Activated CD4-positive, alpha-beta T cell treated with anti-CD3 and anti-CD28 coated beads for 36 hours (primary cell): ENCODE data around the gene FNBP1L. TPM values are rescaled to one million over a fixed set of nuclear protein-coding genes. Genes with fewer than 3 reads are reported as not detected.

ENCODE experiments used
- ATAC-seq: fragments of 200-7000 bp; cut with Tn5 transposase; one replicate; pipeline ENCODE4 v1.10.0; 2021; ENCODE audit warnings: mild to moderate bottlenecking, moderate library complexity
- CTCF ChIA-PET: fragments of 350-600 bp; sonication (Branson Sonifier 250); formaldehyde crosslinking; loops from one replicate; lab custom pipeline; 2021; ENCODE audit warnings: antibody characterized with exemption; lab: Charles Lee
- POLR2A ChIA-PET: fragments of 350-600 bp; sonication (Branson Sonifier 250); formaldehyde crosslinking; loops from one replicate; lab custom pipeline; 2021; ENCODE audit warnings: antibody characterized with exemption, inconsistent platforms; lab: Charles Lee
- DNase-seq: peaks from one replicate; pipeline ENCODE4 v3.0.0-alpha.2; 2020
- H3K27ac Mint-ChIP-seq: one replicate; pipeline ENCODE4 v1.8.0; 2021; ENCODE audit warnings: mixed read lengths
- H3K27me3 Mint-ChIP-seq: one replicate; pipeline ENCODE4 v1.8.0; 2021; ENCODE audit warnings: mixed read lengths
- H3K36me3 Mint-ChIP-seq: one replicate; pipeline ENCODE4 v1.8.0; 2021; ENCODE audit warnings: low read depth, mixed read lengths
- H3K4me1 Mint-ChIP-seq: one replicate; pipeline ENCODE4 v1.8.0; 2021; ENCODE audit warnings: mixed read lengths
- H3K4me3 Mint-ChIP-seq: one replicate; pipeline ENCODE4 v1.8.0; 2021; ENCODE audit warnings: mild to moderate bottlenecking, moderate library complexity, mixed read lengths
- H3K9me3 Mint-ChIP-seq: one replicate; pipeline ENCODE4 v1.8.0; 2021; ENCODE audit warnings: low read depth, mixed read lengths
- intact Hi-C, 2 experiments: fragments of 100-400 bp; cut with DNase I in 1 of 2; cut with micrococcal nuclease in 1 of 2; formaldehyde crosslinking; loops; one replicate each; pipeline versions ENCODE4 v1.14.2 to v1.15.1; 2022 to 2024; cut with DNase I, micrococcal nuclease
- total RNA-seq, 2 experiments: library from RNA; stranded (reverse); gene quantifications; one replicate each; pipeline ENCODE4 v1.2.3, GENCODE V29; 2021

The FNBP1L gene
- total RNA-seq, 2 experiments from 2014 or later, result 1.2 to 1.4 TPM

DNA sequence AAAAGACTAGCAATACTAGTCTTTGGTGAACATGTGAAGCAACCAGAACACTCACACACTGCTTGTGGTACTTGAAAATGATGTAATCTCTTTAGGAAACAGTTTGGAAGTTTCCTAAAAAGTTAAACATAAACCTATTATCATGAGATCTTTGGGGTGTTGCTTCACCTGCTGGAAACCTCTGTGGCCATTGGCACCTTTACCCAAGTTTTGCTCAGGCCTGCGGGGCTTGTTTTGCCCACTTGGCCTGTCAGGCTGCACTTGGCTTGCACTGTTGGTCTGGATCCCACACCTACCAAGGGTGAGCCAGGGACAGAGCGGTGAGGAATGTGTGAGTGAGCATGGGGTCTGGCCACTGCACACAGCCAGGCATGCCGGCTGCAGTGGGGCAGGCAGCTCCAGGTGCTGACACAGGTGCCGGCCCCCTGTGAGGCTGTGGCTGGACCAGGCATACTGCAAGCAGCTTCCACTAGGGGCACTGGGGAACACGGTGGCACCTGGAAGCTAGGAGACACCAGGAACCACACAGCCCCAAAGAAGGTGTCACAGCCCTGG lies 14.4 kb upstream of the FNBP1L start:
- Mint-ChIP-seq H3K4me1 (no peaks in the 10 kb centered on the region), H3K27ac (no peak overlapping the region), H3K36me3 (no peaks in the 10 kb centered on the region), H3K9me3 (no peaks in the 10 kb centered on the region), H3K27me3 (peaks cover 2% of the 10 kb centered on the region), H3K4me3 (no peak overlapping the region)
- ATAC-seq (no peak), DNase-seq (peak; percentile 39)
- intact Hi-C loops, result no loop called here
- ChIA-PET POLR2A (no interaction called here), CTCF (interaction anchor here (0.7 to 1.7 kb wide), 5 partner anchors 9 to 413 kb away, joined by 3 to 9 read pairs (median 3); no protein-coding TSS in a partner anchor)

DNA sequence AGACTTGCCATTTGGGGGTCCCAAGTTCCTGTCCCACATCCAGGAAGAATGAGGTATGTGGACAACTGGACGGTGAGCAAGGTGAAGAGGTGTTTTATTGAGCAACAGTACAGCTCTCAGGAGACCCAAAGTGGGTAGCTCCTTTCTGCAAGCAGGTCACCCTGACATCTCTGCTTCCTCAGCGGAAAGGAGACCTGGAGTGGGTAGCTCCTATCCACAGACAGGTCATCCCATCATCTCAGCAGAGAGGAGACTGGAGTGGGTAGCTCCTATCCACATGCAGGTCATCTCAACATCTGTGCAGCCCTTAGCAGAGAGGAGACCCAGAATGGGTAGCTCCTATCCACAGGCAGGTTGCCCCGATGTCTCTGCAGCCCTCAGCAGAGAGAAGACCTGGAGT lies 13.8 kb upstream of the FNBP1L start:
- ChIA-PET CTCF (interaction anchor here (0.6 to 1.7 kb wide), 6 partner anchors 9 to 412 kb away, joined by 3 to 9 read pairs (median 3); no protein-coding TSS in a partner anchor), POLR2A (no interaction called here)

GRCh38 chr1:93434987-93435386 lies 12.9 kb upstream of the FNBP1L start:
- ATAC-seq (no peak), DNase-seq (no peak)
- no peaks in the 10 kb centered on the region for H3K36me3 Mint-ChIP-seq
- H3K27ac Mint-ChIP-seq, result no peak overlapping the region
- no peaks in the 10 kb centered on the region for H3K4me1 Mint-ChIP-seq
- ChIA-PET CTCF (interaction anchor here (0.6 to 1.7 kb wide), 2 partner anchors 95 to 411 kb away, joined by 3 to 7 read pairs; no protein-coding TSS in a partner anchor), POLR2A (no interaction called here)
- intact Hi-C loops, result loop anchor here in 1 of 2 experiments (5.0 kb wide), 2 partner anchors 133 to 182 kb away; no protein-coding TSS in a partner anchor
- no peak overlapping the region for H3K4me3 Mint-ChIP-seq
- peaks cover 2% of the 10 kb centered on the region for H3K27me3 Mint-ChIP-seq
- H3K9me3 Mint-ChIP-seq, result no peaks in the 10 kb centered on the region

More for the DNA sequence above, 13.8 kb upstream of the FNBP1L start:
- no peak for DNase-seq
- no peak for ATAC-seq
- Mint-ChIP-seq H3K27ac (no peak overlapping the region), H3K36me3 (no peaks in the 10 kb centered on the region), H3K4me1 (no peaks in the 10 kb centered on the region), H3K4me3 (no peak overlapping the region), H3K9me3 (no peaks in the 10 kb centered on the region), H3K27me3 (peaks cover 2% of the 10 kb centered on the region)
- intact Hi-C loops, result no loop called here

DNA sequence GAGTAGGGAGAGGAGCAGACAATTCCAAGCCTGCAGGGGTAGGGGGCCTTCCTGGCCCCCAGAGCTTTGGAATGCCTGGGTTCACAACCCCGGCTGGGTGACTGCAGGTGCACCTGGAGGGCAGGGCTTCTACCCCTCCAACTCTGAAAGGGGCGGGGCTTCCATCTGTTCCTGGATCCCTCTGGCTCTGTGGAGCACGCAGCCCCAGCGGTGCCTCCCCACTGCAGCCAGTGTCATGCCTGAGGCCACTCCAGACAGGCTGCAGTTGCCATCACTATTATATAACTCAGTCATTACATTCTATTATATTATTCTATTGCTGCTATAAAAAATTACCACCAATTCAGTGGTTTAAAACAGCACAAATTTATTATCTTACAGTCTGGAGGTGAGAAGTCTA lies 12.5 kb upstream of the FNBP1L start:
- no peak overlapping the region for H3K4me3 Mint-ChIP-seq
- H3K27ac Mint-ChIP-seq, result no peak overlapping the region
- ChIA-PET POLR2A (no interaction called here), CTCF (interaction anchor here (0.6 to 1.3 kb wide), 2 partner anchors 94 to 134 kb away, joined by 3 read pairs; no protein-coding TSS in a partner anchor)
- H3K36me3 Mint-ChIP-seq, result no peaks in the 10 kb centered on the region
- ATAC-seq (no peak), DNase-seq (no peak)
- H3K9me3 Mint-ChIP-seq, result no peaks in the 10 kb centered on the region
- peaks cover 2% of the 10 kb centered on the region for H3K27me3 Mint-ChIP-seq
- intact Hi-C loops, result loop anchor here in 1 of 2 experiments (5.0 kb wide), 2 partner anchors 133 to 182 kb away; no protein-coding TSS in a partner anchor
- H3K4me1 Mint-ChIP-seq, result no peaks in the 10 kb centered on the region

GRCh38 chr1:93436496-93436895 lies 11.4 kb upstream of the FNBP1L start:
- ChIA-PET POLR2A (no interaction called here), CTCF (interaction anchor here (0.6 to 2.2 kb wide), 11 partner anchors 10 to 435 kb away, joined by 3 to 13 read pairs (median 3); no protein-coding TSS in a partner anchor)
- Mint-ChIP-seq H3K27me3 (peaks cover 2% of the 10 kb centered on the region), H3K36me3 (no peaks in the 10 kb centered on the region), H3K9me3 (no peaks in the 10 kb centered on the region), H3K27ac (no peak overlapping the region), H3K4me3 (no peak overlapping the region), H3K4me1 (no peaks in the 10 kb centered on the region)
- intact Hi-C loops, result loop anchor here in 1 of 2 experiments (5.0 kb wide), 2 partner anchors 134 to 181 kb away; no protein-coding TSS in a partner anchor
- ATAC-seq (no peak), DNase-seq (no peak)

GRCh38 chr1:93437976-93438605 lies 9.8 kb upstream of the FNBP1L start:
- CTCF ChIA-PET, result interaction anchor here (0.6 to 2.2 kb wide), 6 partner anchors 8 to 404 kb away, joined by 3 to 13 read pairs (median 4); no protein-coding TSS in a partner anchor
- POLR2A ChIA-PET, result no interaction called here
- Mint-ChIP-seq H3K36me3 (no peaks in the 10 kb centered on the region), H3K4me3 (no peak overlapping the region), H3K27me3 (peaks cover 2% of the 10 kb centered on the region), H3K4me1 (no peaks in the 10 kb centered on the region), H3K9me3 (no peaks in the 10 kb centered on the region), H3K27ac (no peak overlapping the region)
- intact Hi-C loops, result loop anchor here (1.0 to 5.0 kb wide), 7 partner anchors 136 to 407 kb away; no protein-coding TSS in a partner anchor
- ATAC-seq (no peak), DNase-seq (no peak)

DNA sequence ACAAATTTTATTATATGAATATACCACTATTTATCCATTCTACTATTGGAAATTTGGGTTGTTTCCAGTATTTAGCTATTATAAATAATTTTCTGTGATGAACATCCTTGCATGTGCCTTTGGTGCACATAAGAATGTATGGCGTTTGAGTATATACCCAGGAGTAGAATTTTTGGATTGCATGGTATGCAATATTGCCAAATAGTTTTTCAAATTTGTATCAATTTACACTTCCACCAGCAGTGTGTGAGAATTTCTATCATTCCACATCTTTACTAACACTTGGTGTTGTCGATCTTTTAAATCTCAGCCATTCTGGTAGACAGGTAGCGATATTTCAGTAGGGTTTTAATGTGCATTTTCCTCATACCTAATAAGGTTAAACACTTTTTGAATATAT lies 9.2 kb upstream of the FNBP1L start:
- H3K4me1 Mint-ChIP-seq, result no peaks in the 10 kb centered on the region
- CTCF ChIA-PET, result interaction anchor here (1.0 kb wide), 1 partner anchor 181 kb away, joined by 3 read pairs; no protein-coding TSS in a partner anchor
- peaks cover 2% of the 10 kb centered on the region for H3K27me3 Mint-ChIP-seq
- POLR2A ChIA-PET, result no interaction called here
- H3K9me3 Mint-ChIP-seq, result no peaks in the 10 kb centered on the region
- no peak for DNase-seq
- ATAC-seq, result no peak
- H3K4me3 Mint-ChIP-seq, result no peak overlapping the region
- no peaks in the 10 kb centered on the region for H3K36me3 Mint-ChIP-seq
- intact Hi-C loops, result loop anchor here (1.0 to 5.0 kb wide), 7 partner anchors 136 to 406 kb away; no protein-coding TSS in a partner anchor
- H3K27ac Mint-ChIP-seq, result no peak overlapping the region

DNA sequence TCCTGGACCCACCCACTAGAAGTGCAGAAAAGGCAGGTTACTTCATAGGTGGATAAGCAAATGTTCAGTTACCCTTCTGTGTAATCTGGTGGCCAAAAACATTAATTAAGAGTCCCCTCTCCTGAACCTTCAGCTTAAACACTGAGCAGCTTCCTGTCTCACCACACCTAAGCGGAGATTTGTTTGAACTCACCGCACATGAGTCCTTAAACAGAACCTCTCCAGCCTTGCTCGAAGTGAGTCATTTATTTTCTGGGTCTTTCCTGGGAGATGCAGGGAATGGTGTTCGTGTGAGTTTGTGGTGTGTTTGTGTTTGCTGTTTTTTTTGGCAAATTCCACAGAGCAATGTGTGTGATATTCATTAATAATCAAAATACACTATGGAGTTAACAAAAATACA lies 7.6 kb upstream of the FNBP1L start:
- ATAC-seq, result no peak
- intact Hi-C loops, result loop anchor here in 1 of 2 experiments (10.0 kb wide), 1 partner anchor 135 kb away; no protein-coding TSS in a partner anchor
- H3K36me3 Mint-ChIP-seq, result no peaks in the 10 kb centered on the region
- no peak for DNase-seq
- H3K4me1 Mint-ChIP-seq, result no peaks in the 10 kb centered on the region
- H3K27me3 Mint-ChIP-seq, result no peaks in the 10 kb centered on the region
- H3K9me3 Mint-ChIP-seq, result no peaks in the 10 kb centered on the region
- ChIA-PET POLR2A (no interaction called here), CTCF (no interaction called here)
- H3K27ac Mint-ChIP-seq, result no peak overlapping the region
- H3K4me3 Mint-ChIP-seq, result no peak overlapping the region

DNA sequence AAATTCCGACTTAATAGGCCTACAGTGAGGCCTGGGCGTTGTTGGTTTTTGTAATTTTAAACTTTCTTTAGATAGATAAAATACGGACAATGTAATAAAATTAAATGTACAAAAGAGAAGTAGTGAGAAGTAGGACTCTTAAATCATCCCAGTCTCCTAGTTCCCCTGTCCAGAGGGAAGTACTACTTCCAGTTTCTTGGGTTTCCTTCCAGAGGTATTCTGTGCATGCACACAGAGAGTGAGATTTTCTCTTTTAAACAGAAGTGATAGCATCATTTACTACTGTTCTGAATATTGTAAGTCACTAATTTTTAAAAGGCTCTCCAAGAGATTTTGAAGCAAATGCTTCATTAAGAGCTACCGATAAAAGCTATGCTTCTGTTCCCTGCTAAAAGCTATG lies 7.2 kb upstream of the FNBP1L start:
- ChIA-PET POLR2A (no interaction called here), CTCF (no interaction called here)
- Mint-ChIP-seq H3K4me1 (no peaks in the 10 kb centered on the region), H3K9me3 (no peaks in the 10 kb centered on the region), H3K4me3 (no peak overlapping the region), H3K27ac (no peak overlapping the region), H3K27me3 (no peaks in the 10 kb centered on the region), H3K36me3 (no peaks in the 10 kb centered on the region)
- intact Hi-C loops, result loop anchor here in 1 of 2 experiments (10.0 kb wide), 1 partner anchor 136 kb away; no protein-coding TSS in a partner anchor
- ATAC-seq (no peak), DNase-seq (no peak)

DNA sequence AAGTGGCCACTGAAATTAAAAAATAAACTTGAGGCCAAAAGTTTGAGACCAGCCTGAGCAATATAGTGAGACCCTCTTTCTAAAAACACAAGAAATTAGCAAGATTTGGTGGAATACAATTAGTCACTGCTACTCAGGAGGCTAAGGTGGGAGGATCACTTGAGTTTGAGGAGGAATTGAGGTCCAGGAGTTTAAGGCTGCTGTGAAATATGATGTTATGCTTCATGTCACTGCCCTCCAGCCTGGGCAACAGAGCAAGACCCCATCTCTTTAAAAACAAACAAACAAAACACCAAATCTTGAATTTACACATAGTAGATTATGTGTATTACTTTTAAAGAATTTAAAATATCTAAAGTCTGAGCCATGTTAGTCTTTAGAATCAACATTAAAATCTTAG lies 6.3 kb upstream of the FNBP1L start:
- no peak overlapping the region for H3K4me3 Mint-ChIP-seq
- ChIA-PET CTCF (no interaction called here), POLR2A (no interaction called here)
- DNase-seq, result no peak
- intact Hi-C loops, result loop anchor here in 1 of 2 experiments (10.0 kb wide), 1 partner anchor 137 kb away; no protein-coding TSS in a partner anchor
- no peaks in the 10 kb centered on the region for H3K36me3 Mint-ChIP-seq
- no peaks in the 10 kb centered on the region for H3K9me3 Mint-ChIP-seq
- H3K27me3 Mint-ChIP-seq, result no peaks in the 10 kb centered on the region
- ATAC-seq, result no peak
- no peaks in the 10 kb centered on the region for H3K4me1 Mint-ChIP-seq
- H3K27ac Mint-ChIP-seq, result no peak overlapping the region

DNA sequence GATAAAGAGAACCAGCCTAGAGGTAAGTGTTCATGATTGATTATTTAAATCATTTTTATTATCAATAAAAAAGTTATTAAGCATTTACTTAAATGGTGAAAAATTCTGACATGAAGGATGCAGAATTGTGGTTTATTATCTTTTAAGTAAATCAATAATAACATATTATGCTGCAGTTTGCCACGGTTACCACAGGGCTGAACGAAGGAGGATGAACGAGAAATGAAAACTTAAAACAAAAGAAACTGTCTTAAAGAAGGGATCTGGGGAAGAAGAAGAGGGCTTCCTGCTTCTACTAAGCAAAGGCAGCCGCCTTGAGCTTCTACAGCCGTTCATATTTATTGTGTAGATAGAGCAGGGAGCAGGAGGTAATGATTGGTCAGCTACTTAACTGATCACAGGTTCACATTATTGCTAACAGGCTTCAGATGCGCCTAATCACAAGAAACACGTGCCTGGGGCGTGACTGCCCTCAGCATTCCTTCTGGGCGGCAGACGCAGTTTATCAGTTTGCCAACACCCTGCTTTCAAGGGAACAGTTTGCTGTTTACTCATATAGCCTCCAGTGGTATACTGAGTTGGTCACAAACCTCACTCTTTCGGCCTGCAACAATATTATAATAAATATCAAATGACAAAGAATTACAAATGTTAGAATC lies 5.8 kb upstream of the FNBP1L start:
- ATAC-seq (no peak), DNase-seq (no peak)
- H3K4me1 Mint-ChIP-seq, result peaks cover 3% of the 10 kb centered on the region
- intact Hi-C loops, result loop anchor here in 1 of 2 experiments (10.0 kb wide), 1 partner anchor 137 kb away; no protein-coding TSS in a partner anchor
- H3K4me3 Mint-ChIP-seq, result no peak overlapping the region
- peaks cover 3% of the 10 kb centered on the region for H3K27me3 Mint-ChIP-seq
- H3K36me3 Mint-ChIP-seq, result no peaks in the 10 kb centered on the region
- no peak overlapping the region for H3K27ac Mint-ChIP-seq
- ChIA-PET POLR2A (no interaction called here), CTCF (interaction anchor here (0.6 to 1.1 kb wide), 3 partner anchors 10 to 369 kb away, joined by 3 to 4 read pairs (median 3); no protein-coding TSS in a partner anchor)
- no peaks in the 10 kb centered on the region for H3K9me3 Mint-ChIP-seq
